ENCODE data around the gene PAK6.

PAK6 gene

DNA sequence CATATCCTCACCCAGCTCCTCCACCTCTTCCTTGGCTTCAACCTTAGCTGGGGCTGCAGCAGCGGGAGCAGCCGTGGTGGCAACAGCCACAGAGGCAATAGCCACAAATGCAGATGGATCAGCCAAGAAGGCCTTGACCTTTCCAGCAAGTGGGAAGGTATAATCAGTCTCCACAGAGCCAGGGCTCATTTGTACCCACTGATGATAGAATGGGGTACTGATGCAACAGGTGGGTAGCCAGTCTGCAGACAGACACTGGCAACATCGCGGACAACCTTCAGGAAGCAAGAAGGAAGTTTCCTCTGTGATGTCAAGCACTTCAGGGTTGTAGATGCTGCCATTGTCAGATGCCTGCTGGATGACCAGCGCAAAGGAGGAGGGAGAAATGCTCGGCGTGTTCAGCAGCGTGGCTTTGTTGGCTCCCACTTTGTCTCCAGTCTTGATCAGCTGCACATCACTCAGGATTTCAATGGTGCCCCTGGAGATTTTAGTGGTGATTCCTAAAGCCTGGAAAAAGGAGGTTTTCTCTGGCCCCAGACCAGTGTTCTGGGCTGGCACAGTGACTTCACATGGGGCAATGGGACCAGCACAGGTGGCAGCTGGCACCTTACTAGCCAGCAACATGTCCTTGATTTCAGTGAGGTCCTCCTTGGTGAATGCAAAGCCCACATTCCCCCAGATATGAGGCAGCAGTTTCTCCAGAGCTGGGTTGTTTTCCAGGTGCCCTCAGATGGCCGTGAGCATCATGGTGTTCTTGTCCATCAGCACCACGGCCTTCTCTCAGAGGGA lies 73.7 kb downstream of the PAK6 start:
- DNase-seq: no peak

DNA sequence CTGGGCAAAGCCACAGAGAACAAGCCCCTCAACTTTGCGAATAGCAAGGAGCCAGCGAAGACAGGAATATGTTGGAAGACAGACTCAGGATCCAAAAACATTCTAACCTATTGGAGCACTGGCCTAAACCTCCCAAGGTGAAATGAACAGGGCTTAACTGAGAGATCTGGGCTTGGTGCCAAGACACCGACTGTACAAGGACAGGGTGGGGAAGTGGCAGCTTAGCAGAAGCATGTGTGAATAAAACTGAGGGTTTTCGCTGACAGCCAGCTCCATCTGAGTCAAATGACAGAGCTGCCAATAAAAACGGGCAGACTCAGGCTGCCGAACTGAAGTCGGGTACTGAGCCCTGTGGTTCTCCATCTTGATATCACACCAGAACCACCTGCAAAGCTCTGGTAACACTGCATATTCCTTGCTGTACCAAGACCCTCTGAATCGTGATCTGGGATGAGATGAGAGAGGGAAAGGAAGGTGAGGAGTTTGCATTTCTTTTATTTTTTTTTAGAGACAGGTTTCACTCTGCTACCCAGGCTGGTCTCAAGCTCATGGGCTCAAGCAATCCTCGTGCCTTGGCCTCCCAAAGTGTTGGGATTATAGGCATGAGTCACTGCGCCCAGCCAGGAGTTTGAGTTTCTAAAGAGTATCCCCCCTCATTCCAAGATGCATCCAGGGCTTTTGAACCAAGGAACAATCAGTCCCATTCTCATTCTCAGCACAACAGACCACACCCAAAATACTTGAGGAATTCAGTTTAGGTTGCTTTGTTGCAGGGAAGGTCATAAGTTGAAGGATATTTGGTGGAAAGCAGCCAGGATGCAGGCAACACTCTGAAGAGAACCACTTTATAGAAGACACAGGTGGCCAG lies 74.9 kb downstream of the PAK6 start:
- no peak for DNase-seq

DNA sequence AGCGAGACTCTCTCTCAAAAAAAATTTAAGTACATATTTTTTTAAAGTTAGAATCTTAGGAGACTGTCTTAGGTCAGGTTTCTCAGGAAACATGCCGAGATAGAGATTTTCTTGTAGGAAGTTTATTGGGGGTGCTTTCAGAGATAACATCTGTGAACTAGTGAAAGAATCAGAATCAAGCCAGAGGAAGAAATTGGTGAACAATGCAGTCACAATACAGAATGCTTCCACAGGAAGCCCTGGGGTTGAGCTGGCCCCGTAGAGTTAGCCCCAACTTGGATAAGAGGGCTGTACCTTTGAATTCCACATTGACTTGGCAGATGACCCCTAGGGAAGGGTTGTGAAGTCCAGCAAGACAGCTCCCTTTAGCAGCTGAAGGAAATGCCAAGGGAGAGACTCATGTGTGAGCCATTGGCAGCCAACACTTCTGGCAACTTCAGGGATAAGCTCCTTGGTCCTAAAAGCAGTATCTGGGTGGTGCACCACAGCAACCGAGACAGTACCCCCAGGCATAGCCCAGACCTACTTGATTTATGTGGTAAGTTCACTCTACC lies 75.9 kb downstream of the PAK6 start:
- no peak for DNase-seq

DNA sequence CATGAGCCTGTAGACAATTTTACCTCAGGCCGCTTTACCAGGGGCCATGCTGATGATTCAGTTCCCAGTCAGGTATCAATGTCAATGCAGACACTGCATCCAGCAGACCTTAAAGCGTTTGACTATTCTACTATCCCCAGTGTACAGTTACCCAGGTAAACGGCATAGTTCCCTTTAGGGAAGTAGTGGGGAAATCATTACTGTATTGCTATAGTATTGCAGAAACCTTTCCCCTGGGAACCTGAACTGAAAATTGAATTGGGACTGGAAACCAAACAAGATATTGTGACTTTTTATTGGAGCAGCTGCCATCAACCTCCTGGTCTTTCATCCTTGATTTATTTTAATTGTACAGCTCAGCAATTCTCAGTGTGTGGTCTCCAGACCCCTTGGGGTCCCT lies 78.1 kb downstream of the PAK6 start:
- no peak for DNase-seq

DNA sequence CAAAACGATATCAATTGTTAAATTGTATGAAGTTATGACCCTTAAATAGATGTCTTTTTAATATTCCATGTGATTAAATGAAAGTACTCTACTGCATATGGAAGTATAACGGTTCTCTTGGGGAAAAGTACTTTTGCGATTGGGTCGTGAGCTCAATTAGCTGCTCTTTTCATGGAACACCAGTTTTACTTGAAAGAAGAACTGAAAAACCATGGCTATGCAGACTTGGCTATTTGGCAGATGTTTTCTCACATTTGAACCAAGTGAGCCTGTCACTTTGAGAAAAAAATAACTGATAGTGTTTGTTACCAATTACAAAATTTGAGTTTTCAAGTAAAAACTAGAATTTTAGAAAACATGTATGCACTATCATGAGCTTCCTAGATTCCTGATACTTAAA lies 78.7 kb downstream of the PAK6 start:
- no peak for DNase-seq

DNA sequence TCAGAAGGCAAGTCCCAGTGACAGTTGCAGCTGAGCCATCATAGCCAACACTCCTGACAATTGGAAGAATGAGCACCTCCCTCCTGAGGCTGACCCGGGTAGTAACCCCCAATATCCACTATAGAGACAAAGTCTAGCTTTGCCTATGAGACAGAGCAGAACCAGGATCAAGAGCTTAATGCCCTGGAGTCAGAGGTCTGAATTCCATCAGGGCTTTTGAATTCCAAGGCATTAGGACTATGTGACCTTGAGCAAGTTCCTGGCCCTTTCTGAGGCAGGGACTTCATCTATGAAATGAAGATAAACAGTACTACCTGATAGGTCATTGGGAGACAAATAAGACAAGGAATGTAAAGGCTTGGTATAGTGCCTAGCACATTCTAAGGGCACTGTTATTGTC lies 81.5 kb downstream of the PAK6 start:
- DNase-seq: no peak

DNA sequence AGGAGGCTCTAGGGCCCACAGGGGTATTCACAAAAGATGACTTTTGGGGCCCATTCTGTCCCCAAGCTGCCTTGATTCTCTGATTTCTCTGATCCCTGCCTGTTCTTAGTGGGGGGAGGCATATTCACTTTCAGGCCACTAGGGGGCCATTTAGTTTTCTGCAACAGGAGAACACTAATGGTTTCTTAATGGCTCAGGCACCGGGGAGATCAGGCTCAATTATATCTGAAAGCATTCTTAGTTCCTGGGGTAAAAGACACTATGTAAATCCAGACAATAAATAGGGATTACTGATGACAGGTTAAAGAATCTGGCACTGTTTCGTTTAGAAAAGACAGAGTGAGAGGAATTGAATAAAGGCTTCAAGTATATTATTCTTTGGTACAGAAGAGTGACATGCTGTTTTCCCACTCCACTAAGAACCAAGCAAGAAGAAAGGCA lies 82.1 kb downstream of the PAK6 start:
- no peak for DNase-seq

DNA sequence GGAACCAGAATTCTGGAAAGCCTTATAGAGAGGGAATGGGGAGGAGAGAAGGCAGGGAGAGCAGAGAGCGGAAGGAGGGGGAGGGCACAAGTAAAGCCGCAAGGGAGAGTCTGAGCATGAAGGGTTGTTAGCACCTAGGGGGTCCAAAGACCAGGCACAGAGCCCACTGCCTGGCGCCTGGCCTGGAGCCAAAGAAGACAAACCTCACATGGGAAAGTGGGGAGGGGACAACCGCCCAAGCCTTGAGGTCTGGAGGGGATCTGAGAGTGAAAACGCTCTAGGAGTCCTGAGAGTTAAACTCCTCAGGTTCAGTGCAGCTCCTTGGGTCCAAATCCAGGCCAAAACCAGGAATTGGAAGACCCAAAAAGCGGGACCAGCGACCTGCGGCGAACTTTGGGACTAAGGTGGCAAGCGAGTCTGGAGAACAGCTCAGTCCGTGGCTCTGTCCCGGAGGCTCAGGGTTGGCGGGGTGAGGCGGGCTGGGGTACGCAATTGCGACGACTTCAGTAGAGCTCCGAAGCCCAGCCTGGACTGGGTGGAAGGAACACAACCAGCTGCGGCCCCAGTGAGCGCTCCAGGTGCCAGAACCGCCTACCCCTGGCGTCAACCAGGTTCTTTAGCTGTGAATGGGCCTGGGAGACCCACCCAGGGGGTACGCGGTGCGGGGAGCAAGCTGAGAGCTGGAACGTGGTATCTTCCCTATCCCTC lies 83.8 kb downstream of the PAK6 start:
- no peak for DNase-seq

DNA sequence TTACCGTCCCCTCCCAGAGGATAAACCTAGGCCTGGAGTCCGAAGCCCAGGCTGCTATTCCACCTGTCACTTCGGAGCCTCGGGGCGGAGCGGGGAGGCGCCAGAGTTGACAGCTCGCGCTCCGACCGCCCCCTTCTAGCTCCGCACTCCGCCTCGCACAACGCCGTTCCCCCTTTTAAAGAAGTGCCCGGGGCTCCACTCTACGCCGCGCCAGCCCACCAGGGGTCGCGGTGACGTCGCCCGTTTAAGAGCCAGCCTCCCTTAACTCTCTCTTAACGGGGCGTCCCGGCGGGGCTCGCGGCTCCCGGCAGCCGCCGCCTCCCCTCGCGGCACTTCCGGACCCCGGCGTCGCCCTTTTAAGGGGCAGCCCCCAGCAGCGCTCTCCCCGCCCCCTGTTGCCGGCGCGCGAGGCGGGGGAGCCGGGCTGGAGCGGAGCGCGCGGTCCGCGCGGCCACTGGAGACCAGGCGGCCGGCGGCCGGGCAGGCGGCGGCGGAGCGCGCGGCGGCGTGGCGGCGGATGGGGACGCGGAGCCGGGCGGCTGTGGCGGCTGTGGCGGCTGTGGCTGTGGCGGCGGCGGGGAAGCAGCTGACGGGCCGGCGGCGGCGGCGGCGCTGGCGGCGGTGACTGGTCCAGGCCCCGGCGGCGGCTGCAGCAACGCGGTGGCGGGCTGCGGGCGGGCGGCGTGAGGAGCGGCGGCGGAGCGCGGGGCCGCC lies 84.5 kb downstream of the PAK6 start, which contains the start of gene INAFM2:
INAFM2 (plus strand) TSS at position 454 of the 714 bp plus-strand sequence. CDS start 364 bp downstream, outside the sequence.
- DNase-seq: peak; percentile 84

DNA sequence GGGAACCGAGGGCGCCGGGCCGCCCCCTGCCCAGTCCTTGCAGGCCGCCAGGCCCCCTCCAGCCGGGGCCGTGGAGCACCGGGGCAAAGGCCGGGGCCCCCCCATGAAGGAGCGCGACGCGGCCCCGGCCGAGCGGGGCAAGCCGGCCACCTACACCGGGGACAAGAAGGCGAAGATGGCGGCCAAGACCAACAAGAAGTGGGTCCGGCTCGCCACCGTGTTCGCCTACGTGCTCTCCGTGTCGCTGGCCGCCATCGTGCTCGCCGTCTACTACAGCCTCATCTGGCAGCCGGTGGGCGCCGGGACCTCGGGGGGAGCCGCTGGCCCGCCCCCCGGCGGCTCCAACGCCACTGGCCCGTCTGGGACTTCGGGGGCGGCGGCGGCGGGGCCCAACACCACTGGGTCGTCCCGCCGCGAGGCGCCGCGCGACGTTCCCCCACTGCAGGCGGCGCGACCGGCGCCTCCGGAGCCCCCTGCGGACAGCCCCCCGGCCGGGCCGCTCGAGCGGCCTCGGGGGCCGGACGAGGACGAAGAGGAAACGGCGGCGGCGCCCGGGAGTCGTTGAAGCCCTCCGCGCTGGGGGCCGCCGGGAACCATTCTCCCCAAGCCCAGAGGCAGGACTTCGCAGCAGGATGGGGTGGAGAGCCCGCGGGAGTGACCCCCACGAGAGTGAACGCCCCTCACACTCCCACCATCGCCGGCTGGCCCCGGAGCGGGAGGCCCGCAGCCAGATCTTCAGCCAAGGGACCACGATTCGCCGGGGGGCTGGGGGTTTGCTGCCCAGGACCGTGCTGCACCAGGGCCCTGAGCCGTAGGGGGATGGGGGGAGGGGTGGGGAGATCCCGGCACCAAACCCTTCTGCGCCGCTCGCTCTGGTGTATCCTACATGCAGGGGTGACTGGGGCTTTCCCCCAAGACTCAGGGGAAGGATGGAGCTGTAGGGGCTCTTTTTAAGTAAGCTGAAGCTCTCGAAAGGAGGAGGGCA lies 85.4 kb downstream of the PAK6 start:
- DNase-seq: no peak

DNA sequence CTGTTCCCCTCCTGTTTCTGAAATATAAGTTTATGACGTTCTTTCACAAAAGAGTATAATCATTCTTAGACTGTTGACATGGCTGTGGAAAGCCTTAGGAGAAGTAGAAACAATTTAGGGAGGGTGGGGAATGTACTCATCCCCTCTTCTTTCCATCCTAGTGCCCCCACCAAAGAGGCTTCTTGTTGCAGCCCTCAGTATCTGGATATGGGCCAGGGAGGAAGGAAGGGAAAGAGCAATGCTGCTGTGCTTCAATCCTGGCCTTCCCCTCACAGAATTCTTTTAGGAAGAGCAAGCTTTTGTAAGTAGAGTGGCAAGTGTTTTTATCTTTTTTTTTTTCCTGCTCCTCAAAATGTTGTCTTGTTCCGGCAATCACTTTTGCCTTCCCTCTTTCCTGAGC lies 86.3 kb downstream of the PAK6 start:
- DNase-seq: no peak

DNA sequence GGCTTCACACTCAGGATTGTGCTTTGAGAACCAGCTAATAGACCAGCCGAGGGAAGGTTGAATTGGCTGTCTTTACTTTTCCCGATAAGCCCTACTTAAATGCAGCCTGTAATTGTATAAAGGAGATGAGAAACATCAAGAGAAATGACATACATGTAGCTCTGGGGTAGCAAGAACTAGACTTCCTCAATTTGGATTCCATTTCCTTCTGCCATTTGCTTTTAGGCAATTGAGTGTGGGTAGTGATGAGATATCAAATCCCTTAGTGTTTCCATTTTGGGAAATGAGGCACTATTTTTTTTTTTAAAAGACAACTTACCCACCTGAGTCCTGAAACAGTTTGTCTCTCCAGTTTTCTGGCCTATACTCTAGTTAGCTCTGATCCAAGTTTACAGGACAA lies 86.8 kb downstream of the PAK6 start:
- no peak for DNase-seq

Measured in 8988T (cell line).